Activated CD4-positive, alpha-beta T cell treated with anti-CD3 and anti-CD28 coated beads, Interleukin-2, amount 50 U/mL, for 16 hours (primary cell): ENCODE data around the gene ZP1.

Experiments
- DNase-seq: peaks from one replicate; pipeline ENCODE4 v3.0.0-alpha.2; 2020

Gene ZP1

DNA sequence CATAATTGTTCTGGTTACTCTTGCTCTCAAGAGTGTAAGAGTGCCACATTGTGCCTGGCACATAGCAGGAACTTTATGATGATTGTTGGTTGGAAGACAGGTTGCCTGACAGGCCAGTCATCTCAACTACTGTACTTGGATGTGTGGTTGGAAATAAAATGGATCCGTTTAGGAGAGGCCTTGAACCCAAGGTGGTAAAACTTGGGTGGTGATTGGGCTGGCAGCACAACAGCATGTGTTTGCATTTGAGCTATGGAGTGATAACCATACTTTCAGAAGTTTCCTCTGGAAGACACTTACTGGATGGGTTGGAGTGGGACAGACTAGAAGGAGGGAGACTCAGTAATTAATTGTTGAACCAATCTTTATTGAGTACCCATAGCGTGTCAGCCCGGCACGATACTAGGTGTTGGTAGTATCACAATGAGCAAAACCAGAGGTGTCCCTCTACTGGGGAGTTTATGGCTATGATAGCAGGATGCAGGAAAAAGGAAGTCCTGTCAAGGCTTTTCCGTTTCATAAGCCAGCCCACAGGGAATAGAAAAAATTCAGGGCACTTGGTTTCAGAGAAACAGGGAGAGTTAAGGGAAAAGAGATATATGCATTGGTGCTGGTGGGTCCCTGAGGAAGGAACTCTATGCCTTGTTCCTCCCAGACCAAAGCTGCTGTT lies 43.5 kb downstream of the ZP1 start:
- no peak for DNase-seq

DNA sequence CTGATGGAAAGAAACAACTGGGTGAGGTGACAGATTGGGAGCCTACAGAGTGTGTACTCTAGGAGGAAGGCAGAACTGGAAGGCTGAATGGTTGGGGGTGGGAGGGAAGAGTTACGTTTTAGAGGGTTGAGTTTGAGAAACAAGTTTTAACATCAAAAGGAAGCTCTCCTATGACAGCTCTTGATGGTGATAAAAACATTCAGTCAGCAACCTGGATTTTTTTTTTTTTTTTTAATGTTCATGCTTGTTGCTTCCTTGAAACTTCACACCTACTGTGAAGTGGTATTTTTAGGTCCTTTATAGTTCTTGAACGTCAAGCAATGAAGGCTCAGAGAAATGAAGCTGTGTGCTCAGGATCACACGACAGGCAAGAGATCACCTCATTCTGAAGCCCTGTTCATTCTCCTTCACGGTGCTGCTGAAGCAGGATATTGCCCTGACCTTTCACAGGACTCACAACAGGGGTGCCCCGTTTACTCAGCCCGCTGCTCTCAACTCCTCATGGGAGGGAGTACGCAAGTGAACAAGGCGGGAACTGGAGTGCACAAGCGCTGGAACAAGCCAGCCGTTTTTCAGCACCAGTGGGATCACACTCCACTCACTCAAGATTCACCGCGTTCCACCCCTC lies 45.0 kb downstream of the ZP1 start:
- no peak for DNase-seq

DNA sequence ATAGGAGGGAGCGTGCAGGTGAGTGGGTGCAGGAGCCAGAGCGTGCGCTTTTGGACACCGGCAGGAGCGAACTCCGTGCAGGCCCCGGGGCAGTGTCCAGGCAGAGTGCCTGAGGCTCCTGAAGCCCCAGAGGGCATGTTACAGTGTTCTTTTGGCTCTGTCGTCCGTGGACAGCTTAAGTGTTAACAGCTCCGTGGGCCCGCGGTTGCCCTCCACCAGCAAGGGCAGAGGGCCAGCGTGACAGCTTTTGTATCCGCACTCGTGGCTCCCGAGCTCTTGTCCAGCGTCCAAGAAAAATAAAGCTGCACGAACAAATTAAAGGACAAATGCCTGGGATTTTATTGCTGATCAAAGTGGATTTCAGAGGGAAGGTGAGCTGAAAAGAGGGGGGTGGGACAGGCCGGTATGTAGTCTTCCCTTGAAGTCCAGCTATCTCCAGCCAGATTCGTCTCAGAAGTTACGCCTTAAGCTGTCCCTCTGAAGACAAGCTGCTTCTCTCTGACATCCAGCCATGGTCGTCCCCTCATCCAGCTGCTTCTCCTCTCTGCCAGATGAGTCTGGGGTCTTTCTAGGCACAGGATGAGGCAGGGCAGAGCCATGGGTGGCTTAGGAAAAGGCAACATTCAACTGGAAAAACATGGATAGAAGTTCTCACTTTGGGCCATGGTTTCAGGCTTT lies 45.6 kb downstream of the ZP1 start:
- DNase-seq, result no peak

DNA sequence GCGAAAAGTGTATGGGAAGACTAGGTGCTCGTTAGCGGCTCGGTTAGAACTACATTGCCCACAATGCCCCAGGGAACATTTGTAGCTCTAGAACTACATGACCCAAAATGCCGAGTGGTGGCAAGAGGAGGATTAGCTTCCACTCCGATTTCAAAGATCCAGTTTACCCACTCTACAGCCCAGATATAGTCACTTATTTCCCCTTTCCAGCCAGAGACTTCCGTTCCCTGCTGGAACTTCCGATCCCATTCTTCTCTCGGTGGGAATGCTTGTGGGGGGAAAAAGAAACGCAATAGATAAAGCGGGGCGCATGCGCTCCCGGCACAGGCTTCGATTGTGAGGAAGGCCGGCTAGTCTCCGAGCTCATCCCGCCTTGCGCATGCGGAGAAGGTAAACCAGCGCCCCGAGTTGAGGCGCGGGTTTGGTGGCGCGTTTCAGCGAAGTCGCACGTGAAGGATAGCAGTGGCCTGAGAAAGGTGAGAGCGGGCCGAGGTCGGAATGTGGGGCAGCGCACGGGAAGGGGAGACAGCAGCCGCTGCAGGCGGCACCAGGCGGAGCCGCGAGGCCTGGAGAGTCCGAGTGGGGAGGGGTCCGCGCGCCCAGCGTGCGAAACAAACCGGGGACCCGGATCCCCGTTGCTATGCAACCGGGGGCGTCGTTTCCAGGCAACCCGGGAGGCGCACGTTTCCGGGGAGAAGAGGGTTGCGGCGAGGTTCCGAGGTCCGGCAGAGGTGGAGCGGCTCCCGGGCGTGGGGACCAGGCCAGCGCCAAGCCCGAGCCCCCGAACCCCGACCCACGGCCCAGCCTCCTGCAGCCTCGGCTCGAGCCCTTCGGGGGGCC lies 46.7 kb downstream of the ZP1 start, which contains the start of gene TMEM109:
Gene TMEM109, plus strand, starts transcription at position 366 of the 840 bp plus-strand sequence. CDS start 5,536 bp downstream, outside the sequence.
- peak; percentile 92 for DNase-seq

DNA sequence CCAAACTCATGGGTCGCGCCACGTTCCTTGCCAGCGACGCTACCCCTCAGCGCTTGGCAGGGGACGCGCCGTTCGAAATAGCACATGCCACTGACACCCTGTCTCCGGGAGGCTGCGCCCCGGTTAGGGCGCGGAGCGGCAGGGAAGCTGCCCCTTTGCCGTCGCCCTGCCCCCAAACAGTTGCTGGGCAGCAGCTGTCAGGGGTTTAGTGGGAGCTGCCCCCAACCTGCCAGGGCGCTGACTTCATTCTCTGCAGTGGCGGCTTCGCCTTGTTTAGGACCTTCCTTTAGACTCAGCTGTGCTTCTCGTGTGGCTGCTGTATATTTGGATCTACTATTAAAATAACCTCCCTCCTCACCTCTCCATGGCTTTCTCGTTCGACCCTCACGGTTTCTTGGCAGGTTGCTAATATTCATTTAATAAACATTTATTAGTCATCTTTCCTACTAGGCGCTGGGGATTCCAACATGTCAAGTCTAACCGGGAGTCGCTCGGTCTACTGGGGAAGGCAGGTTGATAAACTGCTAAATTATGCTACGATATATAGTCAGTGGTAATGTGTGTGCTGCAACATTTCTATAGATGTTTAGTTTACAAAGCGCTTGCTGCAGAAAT lies 47.4 kb downstream of the ZP1 start:
- no peak for DNase-seq

DNA sequence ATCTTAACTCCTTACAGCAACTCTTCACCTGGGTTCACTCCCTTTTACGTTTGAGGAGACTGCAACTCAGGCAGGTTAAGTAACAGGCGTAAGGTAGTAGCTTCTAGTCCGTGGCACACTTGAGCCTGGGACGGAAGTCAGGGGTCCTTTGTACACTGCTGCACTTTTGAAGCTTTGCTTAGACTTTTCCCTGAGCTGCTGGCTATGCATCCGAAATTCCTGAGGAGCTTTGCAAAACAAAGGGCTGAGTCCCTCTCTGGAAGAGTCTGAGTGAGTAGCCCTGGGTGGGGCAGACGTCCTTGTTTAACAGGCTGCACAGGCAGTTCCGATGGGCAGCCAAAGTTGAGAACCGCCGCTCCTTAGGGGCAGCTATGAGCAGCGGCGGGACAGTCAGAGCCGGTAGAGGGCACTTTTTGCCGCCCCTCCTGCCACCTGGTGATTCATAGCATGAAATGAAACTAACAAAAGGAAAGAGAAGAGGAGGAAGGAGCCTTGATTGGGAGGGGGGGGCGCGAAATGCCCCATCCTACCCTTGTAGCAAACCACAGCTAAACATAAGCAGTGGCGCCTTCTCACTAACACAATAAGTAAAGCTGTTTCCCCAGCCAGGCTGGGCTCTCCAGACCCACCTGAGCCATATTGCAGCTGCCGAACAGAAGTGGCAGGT lies 48.0 kb downstream of the ZP1 start:
- peak; percentile 90 for DNase-seq

DNA sequence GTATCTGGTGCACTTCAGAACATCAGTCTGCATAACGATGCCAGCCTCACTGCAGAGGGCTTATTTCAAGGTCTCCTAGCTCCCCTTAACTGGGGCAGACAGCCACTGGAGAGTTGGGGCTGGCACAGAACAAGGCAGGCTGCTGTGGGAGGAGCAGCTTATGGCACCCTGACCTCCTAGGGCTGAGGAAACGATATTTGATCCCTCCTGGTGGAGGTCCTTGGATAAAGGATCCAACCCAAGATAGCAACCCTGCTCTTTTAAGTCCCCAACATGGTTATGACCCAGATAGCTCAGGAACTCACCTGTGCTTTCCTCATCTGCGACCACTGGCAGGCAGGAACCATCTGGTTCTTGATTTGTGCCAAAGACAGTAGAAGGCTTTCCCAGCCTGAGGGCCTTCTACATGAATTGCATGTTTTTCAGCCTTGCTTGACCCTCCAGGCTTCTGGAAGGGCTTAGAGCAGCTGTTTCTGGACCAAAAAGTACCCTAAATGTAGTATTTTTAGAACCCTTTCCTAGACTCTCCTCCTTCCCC lies 49.4 kb downstream of the ZP1 start:
- DNase-seq, result no peak

DNA sequence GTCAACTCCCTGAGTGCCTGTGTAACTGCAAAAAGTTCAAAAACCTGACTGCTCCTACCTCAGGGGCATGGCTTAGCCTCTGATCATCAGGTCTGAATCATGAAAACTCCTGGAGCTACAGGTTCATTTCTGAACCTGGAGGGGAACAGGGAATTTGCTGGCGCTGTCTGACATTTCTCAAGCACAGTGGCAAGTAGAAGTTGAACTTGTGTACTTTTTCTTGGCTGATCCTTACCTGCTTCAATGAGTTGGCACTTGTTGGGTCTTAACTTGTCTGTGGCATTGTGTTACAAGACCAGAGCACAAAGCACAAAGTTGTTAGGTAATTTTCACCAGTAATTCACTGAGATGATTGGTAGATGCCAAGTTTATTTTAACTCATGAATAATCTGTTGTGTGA lies 49.9 kb downstream of the ZP1 start:
- DNase-seq, result no peak

DNA sequence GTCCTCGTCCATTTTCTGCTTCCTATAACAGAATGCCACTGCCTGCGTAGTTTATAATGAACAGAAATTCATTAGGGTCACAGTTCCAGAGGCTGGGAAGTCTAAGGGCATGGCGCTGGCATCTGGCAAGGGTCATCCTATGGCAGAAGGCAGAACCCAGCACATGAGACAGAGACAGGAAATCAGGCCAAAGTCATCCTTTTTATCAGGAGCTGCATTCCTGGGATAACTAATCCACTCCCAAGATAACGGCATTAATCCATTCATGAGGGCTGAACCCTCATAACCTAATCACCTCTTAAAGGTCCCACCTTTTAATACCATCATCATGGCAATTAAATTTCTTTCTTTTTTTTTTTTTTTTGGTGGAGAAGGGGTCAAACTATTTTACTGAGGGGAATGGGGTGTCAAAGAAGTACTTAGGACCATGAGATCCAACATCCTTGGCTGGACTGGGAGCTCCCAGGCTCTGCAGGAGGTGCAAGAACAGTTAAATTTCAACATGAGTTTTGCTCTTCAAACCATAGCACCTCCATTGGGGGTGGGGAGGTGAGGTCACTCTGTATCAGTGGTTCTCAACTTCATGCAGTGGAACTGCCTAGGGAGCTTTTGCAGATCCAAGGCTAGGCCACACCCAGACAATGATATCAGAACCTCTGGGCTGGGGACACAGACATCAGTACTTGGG lies 51.1 kb downstream of the ZP1 start:
- no peak for DNase-seq

DNA sequence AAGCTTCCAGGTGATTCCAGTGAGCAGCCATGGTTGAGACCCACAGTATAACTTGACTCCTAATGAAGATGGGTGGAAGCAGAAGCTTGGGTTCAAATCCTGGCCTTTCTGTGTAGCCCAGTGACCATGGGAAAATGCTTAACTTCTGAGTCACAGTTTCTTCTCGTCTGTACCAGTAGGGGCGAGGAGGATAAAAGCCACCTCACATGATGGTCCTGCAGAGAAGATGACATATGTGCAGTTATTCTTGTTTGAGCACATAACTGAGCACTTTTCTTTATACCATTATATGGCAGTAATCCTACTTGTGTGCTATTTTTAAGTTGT lies 51.6 kb downstream of the ZP1 start:
- DNase-seq, result no peak

DNA sequence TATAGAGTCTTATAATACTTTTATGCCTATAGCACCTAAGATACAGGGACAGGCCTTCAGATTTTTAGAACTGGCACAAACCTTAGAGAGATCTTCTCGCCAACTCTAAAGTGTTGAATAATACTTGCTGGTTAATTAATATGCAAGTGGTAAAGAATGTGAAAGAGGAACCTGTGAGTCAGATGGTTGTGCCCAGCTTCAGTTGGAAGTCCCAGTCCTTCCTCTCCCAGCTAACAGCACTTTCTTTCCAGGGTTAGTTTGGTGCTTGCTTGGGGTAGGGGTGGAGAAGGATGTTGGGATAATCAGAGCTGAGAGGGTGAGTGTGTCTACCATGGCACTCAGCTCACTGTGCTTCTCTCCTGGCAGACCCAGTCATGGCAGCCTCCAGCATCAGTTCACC lies 52.0 kb downstream of the ZP1 start:
- DNase-seq, result no peak

DNA sequence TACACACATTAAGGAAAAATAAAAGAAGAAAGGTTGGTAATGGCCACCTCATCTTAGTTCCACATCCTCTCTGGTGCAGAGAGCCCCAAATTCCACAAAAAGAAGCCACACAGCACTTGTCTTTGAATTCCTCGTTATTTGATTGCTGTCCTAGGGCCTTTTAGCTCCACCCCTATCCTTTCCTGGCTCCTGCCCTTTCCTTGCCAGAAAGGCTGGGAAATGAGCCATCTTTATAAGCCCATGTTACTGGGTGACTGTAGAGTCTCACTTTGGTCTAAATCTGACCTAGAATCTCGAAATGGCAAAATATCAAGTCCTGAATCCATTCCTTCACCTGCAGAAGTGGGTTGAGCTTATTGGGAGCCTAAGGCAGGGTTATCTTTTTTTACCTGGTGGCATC lies 52.6 kb downstream of the ZP1 start:
- no peak for DNase-seq

DNA sequence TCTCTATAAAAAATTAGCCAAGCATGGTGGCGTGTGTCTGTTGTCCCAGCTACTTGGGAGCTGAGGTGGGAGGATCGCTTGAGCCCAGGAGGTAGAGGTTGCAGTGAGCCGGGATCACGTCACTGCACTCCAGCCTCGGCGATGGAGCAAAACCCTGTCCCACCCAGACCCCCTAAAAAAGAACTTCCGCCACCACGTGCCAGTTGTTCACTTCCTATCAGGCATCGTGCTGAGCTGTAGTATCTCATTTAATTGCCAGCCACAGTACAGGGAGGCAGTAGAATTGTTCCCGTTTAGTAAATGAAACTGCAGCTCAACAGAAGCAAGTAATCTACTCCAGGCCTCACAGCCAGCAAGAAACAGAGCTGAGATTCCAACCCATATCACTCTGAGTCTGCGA lies 53.9 kb downstream of the ZP1 start:
- no peak for DNase-seq

DNA sequence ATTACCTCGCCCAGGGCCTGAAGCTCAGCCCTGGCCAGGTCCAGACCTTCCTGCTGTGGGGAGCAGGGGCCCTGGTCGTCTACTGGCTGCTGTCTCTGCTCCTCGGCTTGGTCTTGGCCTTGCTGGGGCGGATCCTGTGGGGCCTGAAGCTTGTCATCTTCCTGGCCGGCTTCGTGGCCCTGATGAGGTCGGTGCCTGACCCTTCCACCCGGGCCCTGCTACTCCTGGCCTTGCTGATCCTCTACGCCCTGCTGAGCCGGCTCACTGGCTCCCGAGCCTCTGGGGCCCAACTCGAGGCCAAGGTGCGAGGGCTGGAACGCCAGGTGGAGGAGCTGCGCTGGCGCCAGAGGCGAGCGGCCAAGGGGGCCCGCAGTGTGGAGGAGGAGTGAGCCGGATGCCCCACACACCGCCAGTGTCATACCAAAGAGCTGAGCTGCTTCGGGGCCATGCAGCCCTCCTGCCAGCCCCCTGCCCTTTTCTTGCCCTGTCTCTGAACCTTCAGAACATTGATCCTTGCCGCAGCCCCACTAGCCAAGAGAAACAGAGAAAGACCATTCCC lies 54.5 kb downstream of the ZP1 start:
- no peak for DNase-seq

DNA sequence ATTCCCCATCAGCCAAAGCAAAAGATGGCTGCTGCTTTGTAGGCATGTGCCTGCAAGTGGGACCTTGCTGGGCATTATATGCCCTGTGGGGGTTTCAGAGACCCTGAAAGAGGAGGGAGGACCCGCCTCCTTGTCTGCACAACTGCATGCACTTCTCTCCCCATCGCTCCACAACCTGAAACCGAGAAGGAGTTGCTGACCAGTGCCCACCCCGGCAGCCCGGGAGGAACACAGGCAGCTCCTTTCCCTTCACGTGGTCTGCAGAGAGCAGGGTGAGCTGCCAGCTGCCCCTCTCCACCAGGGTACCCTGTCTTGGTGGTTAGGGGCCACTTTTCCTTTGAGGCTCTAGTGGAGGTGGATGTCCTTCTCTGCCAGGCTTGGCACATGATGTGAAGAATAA lies 55.6 kb downstream of the ZP1 start:
- no peak for DNase-seq

DNA sequence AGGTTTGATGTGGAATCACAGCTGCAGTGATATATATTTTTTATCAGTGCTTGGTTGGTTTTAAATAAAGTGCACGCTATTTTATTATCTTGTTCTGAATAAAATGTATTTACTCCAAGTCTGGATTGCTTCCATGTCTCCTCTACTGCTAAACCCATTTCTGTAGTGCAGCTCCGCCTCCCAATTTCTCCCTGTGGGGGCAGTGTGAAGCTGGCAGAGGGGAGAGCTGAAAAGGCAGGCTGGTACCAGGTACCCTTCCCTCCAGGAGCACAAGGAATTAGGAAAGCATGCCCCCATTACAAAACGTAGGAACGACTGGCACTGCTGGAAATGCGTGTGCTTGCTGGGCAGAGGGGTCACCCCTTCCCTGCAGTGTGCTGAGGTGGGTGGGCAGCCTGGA lies 56.0 kb downstream of the ZP1 start:
- no peak for DNase-seq

DNA sequence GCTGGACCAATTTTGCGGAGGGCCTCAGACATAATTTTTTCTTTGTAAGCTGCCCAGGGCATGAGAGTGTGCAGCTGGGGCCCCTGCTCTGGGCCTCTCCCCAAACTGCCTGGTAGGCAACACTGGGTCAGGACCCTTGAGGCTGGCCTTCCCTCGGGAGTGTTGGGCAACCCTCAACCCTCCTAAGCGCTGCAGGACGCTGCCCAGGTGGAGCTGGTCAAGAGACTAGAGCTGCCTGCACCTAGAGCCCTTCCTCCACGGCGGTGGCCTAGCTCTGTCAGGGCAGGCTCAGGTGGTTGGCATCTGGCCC lies 56.4 kb downstream of the ZP1 start:
- no peak for DNase-seq

DNA sequence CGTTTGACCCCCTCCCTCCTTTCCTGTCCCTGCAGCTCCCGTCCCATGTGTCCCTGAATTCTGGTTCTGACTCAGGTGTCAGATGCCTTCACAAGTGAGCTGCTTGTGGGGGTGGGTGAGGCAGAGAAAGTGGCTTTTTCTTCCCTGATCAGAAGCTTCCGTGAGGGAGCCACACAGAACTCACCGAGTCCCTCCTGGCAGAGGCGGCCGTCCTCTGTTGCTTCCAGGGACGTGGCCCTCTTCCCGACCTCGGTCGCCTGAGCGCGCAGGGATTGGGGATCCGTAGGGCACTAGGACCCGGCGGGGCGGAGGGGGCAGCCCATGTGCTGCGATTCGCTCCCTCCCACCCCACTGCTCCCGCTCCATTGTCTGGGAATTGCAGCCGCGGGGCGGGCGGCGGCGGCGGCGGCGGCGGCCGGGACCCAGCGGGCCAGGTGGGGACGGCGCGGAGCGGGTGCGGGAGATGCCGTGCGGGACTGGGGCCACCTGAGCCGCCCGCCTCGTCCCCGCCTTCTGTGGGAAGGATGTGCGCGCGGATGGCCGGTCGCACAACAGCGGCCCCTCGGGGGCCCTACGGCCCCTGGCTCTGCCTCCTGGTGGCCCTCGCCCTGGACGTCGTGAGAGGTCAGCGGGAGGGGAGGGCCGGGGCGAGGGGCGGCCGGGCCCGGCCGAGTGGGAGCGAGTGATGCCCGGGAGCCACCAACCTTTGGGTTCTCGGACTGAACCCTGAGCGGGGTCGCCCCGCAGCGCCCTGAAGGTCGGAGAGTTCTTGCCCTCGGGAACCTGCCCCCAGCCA lies 57.0 kb downstream of the ZP1 start, which contains the start of gene TMEM132A:
Gene TMEM132A, plus strand, starts transcription at position 351 of the 796 bp plus-strand sequence. Its CDS starts 174 bp downstream, at position 525.
- DNase-seq, result peak; percentile 28
